Natural killer cell (primary cell): ENCODE measurements around the gene GIMAP8. TPM values are rescaled to one million over a fixed set of nuclear protein-coding genes. Genes with fewer than 3 reads are reported as not detected.

Experiments
- ATAC-seq, 3 donors: fragments of 150-1000 bp in 2 of 3; fragments of 200-7000 bp in 1 of 3; cut with Tn5 transposase; 1 replicate in 1 of 3; 2 replicates in 2 of 3; pipeline ENCODE4 v1.10.0; 2021; ENCODE audit warnings: mild to moderate bottlenecking in 2 of 3, moderate library complexity in 2 of 3
- DNase-seq, 2 donors: peaks; one replicate each; pipeline versions ENCODE4 v3.0.0 to v3.0.0-alpha.2; 2013 to 2021; ENCODE audit warnings: mixed read lengths in 1 of 2
- H3K27ac ChIP-seq: one replicate; pipeline ENCODE4 v1.5.1; 2013; ENCODE audit warnings: mild to moderate bottlenecking, low read length
- H3K27me3 ChIP-seq: one replicate; pipeline ENCODE4 v1.6.1; 2013; ENCODE audit warnings: low read length; ENCODE audit not compliant: control insufficient read depth, insufficient read depth
- H3K36me3 ChIP-seq: one replicate; pipeline ENCODE4 v1.6.1; 2013; ENCODE audit warnings: low read length; ENCODE audit not compliant: control insufficient read depth, insufficient read depth
- H3K4me1 ChIP-seq: one replicate; pipeline ENCODE4 v1.6.1; 2013; ENCODE audit warnings: low read length; ENCODE audit not compliant: control insufficient read depth, insufficient read depth
- H3K4me3 ChIP-seq: one replicate; pipeline ENCODE4 v1.5.1; 2013; ENCODE audit warnings: low read length
- H3K9me3 ChIP-seq: one replicate; pipeline ENCODE4 v1.6.1; 2013; ENCODE audit warnings: low read length; ENCODE audit not compliant: control insufficient read depth, insufficient read depth
- H3K27ac Mint-ChIP-seq, 2 donors: one replicate each; pipeline ENCODE4 v1.8.0; 2022; ENCODE audit warnings: mild to moderate bottlenecking in 2 of 2, mixed read lengths in 2 of 2, moderate library complexity in 1 of 2
- H3K27me3 Mint-ChIP-seq, 2 donors: one replicate each; pipeline ENCODE4 v1.8.0; 2022; ENCODE audit warnings: low read depth in 2 of 2, mixed read lengths in 2 of 2
- H3K36me3 Mint-ChIP-seq: one replicate; pipeline ENCODE4 v1.8.0; 2022; ENCODE audit warnings: mixed read lengths
- H3K4me1 Mint-ChIP-seq, 2 donors: one replicate each; pipeline ENCODE4 v1.8.0; 2022; ENCODE audit warnings: mixed read lengths in 2 of 2
- H3K4me3 Mint-ChIP-seq: one replicate; pipeline ENCODE4 v1.8.0; 2022; ENCODE audit warnings: mild to moderate bottlenecking, moderate library complexity, mixed read lengths
- H3K9me3 Mint-ChIP-seq, 2 donors: one replicate each; pipeline ENCODE4 v1.8.0; 2022; ENCODE audit warnings: mixed read lengths in 2 of 2
- CTCF ChIP-seq: fragments of 200-600 bp; IDR thresholded peaks from one replicate; pipeline ENCODE4 v1.8.0; 2022; ENCODE audit warnings: antibody characterized with exemption
- WGBS: methylation state at CpG from one replicate; pipeline ENCODE4 v1.1.7; 2013; ENCODE audit warnings: missing lambda C conversion rate; ENCODE audit not compliant: insufficient coverage; 5-methylcytosine and 5-hydroxymethylcytosine counted together
- intact Hi-C: fragments of 100-400 bp; cut with micrococcal nuclease; formaldehyde crosslinking; loops from one replicate; pipeline ENCODE4 v1.14.2; 2022
- total RNA-seq, 4 donors: library from RNA; stranded (reverse); fragments of 120-200 nt in 1 of 4; gene quantifications; one replicate each; pipeline versions ENCODE4 v1.2.3 to v1.2.4, GENCODE V29; 2013 to 2022

The GIMAP8 gene
- total RNA-seq, 3 donors from 2014 or later (not counting 1 experiment from before 2014, with no cell fraction given): 6.7 to 17.7 (median 8.4) TPM

GRCh38 chr7:150449206-150449952, 1.1 kb upstream of the GIMAP8 start:
- H3K27me3 ChIP-seq: no peaks in the 10 kb centered on the region
- Mint-ChIP-seq H3K4me3 (peak overlapping the region; percentile 96), H3K9me3 (no peaks in the 10 kb centered on the region), H3K27ac (peak overlapping the region; percentile 92 to 97), H3K4me1 (peaks cover 59 to 71% of the 10 kb centered on the region in 2 donors), H3K36me3 (no peaks in the 10 kb centered on the region), H3K27me3 (no peaks in the 10 kb centered on the region)
- H3K9me3 ChIP-seq: no peaks in the 10 kb centered on the region
- DNase-seq (peak in 1 of 2 donors; percentile 49), ATAC-seq (no peak)
- peaks cover 3% of the 10 kb centered on the region for H3K36me3 ChIP-seq
- WGBS: 61% methylated on average over 10 of the region's 11 CpGs
- peaks cover 74% of the 10 kb centered on the region for H3K4me1 ChIP-seq
- H3K4me3 ChIP-seq: no peak overlapping the region
- no peak for TF ChIP-seq CTCF
- intact Hi-C loops: loop anchor here (2.0 kb wide), 1 partner anchor 219 kb away; no protein-coding TSS in a partner anchor
- H3K27ac ChIP-seq: peak overlapping the region; percentile 89

- H3K27ac ChIP-seq: peak overlapping the region; percentile 89
- Mint-ChIP-seq H3K4me1 (peaks cover 75 to 84% of the 10 kb centered on the region in 2 donors), H3K27ac (peak overlapping the region; percentile 92 to 97), H3K36me3 (no peaks in the 10 kb centered on the region), H3K27me3 (no peaks in the 10 kb centered on the region), H3K9me3 (peaks cover under 1% of the 10 kb centered on the region in 2 donors), H3K4me3 (peak overlapping the region; percentile 96)
- no peaks in the 10 kb centered on the region for H3K9me3 ChIP-seq
- no peaks in the 10 kb centered on the region for H3K27me3 ChIP-seq
- WGBS: 14% methylated on average over 18 of the region's 19 CpGs
- TF ChIP-seq CTCF: no peak
- peak; percentile 45 to 79 for DNase-seq
- peak overlapping the region; percentile 69 for H3K4me3 ChIP-seq
- peaks cover 71% of the 10 kb centered on the region for H3K4me1 ChIP-seq
- intact Hi-C loops: loop anchor here (2.0 to 5.0 kb wide), 3 partner anchors 64 to 286 kb away; partner anchors contain the start of genes GIMAP5 and GIMAP7
- H3K36me3 ChIP-seq: peaks cover 6% of the 10 kb centered on the region
- peak; percentile 59 to 75 (median 63) for ATAC-seq
Observed at GRCh38 chr7:150451097-150451793, 815 bp downstream of the GIMAP8 start.

GRCh38 chr7:150451833-150452461, 1.5 kb downstream of the GIMAP8 start:
- H3K27ac ChIP-seq: peak overlapping the region; percentile 89
- H3K27me3 ChIP-seq: no peaks in the 10 kb centered on the region
- peak in 2 of 3 donors; percentile 1 to 9 for ATAC-seq
- Mint-ChIP-seq H3K9me3 (peaks cover 2 to 3% of the 10 kb centered on the region in 2 donors), H3K4me1 (peaks cover 79 to 83% of the 10 kb centered on the region in 2 donors), H3K27ac (peak overlapping the region; percentile 92 to 97), H3K36me3 (no peaks in the 10 kb centered on the region), H3K27me3 (no peaks in the 10 kb centered on the region), H3K4me3 (peak overlapping the region; percentile 96)
- TF ChIP-seq CTCF: no peak
- WGBS: 12% methylated on average over 8 of the region's 8 CpGs
- peaks cover 66% of the 10 kb centered on the region for H3K4me1 ChIP-seq
- H3K4me3 ChIP-seq: peak overlapping the region; percentile 69
- H3K9me3 ChIP-seq: peaks cover 3% of the 10 kb centered on the region
- peaks cover 6% of the 10 kb centered on the region for H3K36me3 ChIP-seq
- intact Hi-C loops: loop anchor here (2.0 to 5.0 kb wide), 3 partner anchors 63 to 285 kb away; partner anchors contain the start of genes GIMAP5 and GIMAP7
- peak in 1 of 2 donors; percentile 58 for DNase-seq
